Mononuclear cell (primary cell): ENCODE results near the gene DDX19B. TPM values are rescaled to one million over a fixed set of nuclear protein-coding genes. Genes with fewer than 3 reads are reported as not detected.
"Not testable (repeated sequence)": the region's sequence is repeated elsewhere in the genome, so short reads cannot be mapped to it uniquely, and the experiment has no call there.

Experiments
- H3K27me3 ChIP-seq: 2 replicates; pipeline ENCODE4 v1.6.0; 2011; ENCODE audit warnings: low read length, control low read depth; ENCODE audit not compliant: insufficient read depth
- H3K4me1 ChIP-seq: 2 replicates; pipeline ENCODE4 v1.5.1; 2011; ENCODE audit warnings: mild to moderate bottlenecking, low read length, control low read depth; ENCODE audit not compliant: insufficient read depth
- H3K4me3 ChIP-seq: 2 replicates; pipeline ENCODE4 v1.5.1; 2011; ENCODE audit warnings: mild to moderate bottlenecking, low read length, moderate library complexity
- H3K9me3 ChIP-seq: 2 replicates; pipeline ENCODE4 v1.5.1; 2011; ENCODE audit warnings: low read depth, mild to moderate bottlenecking, control low read depth, low read length
- total RNA-seq: library from RNA; depleted of rRNA; stranded (reverse); fragments of >200 nt; gene quantifications from one replicate; pipeline ENCODE4 v1.2.3, GENCODE V29; 2012

Gene DDX19B
- total RNA-seq, 1 donor = 37.4 TPM

DNA sequence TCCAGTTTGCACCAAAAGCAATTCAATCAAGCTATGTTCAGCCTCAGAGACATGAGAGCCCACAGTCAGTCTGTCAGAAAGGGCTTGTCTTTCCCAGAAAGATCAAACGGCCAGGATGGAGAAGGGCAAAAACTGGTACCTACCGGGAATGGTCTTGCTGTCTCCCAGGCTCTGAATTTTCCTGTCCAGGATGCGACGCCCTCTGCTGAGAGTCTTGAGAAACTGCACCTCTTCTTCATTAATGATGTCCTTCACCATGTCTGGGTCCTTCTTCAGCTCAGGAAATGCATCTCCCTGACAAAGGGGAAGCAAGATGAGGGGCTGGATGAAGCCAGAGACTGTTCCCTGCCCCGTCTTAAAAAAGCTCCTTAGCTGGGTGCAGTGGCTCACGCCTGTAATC lies 31.5 kb upstream of the DDX19B start:
- no peaks in the 10 kb centered on the region for H3K9me3 ChIP-seq
- no peak overlapping the region for H3K4me3 ChIP-seq
- no peaks in the 10 kb centered on the region for H3K27me3 ChIP-seq
- H3K4me1 ChIP-seq = no peaks in the 10 kb centered on the region

GRCh38 chr16:70267922-70268321 lies 31.1 kb upstream of the DDX19B start:
- not testable (repeated sequence) for H3K27me3 ChIP-seq, H3K4me3 ChIP-seq, H3K9me3 ChIP-seq, H3K4me1 ChIP-seq

GRCh38 chr16:70269471-70269870 lies 29.5 kb upstream of the DDX19B start:
- Histone ChIP-seq H3K4me1 (no peaks in the 10 kb centered on the region), H3K27me3 (no peaks in the 10 kb centered on the region), H3K9me3 (no peaks in the 10 kb centered on the region), H3K4me3 (no peak overlapping the region)

DNA sequence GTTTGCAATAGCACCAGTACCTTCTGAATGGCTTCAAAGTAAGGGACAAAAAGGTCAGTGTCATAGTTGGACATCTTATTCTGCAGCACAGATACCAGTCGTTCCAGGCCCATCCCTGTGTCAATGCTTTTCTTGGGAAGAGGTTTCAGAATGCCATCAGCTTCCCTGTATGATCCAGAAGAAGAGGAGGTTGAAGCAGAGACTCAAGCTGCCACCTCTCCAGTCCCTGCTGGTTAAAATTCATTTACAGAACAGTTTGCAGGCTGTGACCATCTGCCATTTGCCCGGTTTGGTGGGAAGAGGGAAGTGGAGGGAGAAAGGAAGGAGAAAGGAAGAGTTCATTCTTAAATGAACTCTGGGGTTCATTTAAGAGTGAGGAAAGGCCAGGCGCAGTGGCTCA lies 28.8 kb upstream of the DDX19B start:
- no peaks in the 10 kb centered on the region for H3K27me3 ChIP-seq
- no peaks in the 10 kb centered on the region for H3K9me3 ChIP-seq
- no peak overlapping the region for H3K4me3 ChIP-seq
- H3K4me1 ChIP-seq = no peaks in the 10 kb centered on the region

- no peaks in the 10 kb centered on the region for H3K27me3 ChIP-seq
- no peaks in the 10 kb centered on the region for H3K4me1 ChIP-seq
- H3K9me3 ChIP-seq = no peaks in the 10 kb centered on the region
- no peak overlapping the region for H3K4me3 ChIP-seq
These were observed 27.3 kb upstream of the DDX19B start for GRCh38 chr16:70271696-70272095.

DNA sequence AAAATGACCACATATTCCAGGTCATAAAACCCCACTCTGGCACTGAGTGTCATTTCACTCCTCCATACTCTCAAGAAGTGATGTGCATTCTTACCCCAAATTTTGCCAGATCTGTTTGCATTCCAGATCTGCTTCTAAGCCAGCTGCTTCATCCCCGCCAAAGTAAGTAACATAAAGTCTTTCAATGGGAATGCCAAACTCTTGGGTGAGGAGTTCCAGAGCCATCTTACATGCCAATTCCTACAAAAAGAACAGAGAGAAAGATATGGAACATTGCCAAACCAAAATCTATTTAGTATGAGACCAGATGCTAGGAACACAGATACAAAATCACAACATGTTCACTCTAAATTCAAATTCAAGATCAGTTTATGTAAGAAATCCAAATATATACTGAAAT lies 22.6 kb upstream of the DDX19B start:
- H3K4me3 ChIP-seq = no peak overlapping the region
- H3K9me3 ChIP-seq = no peaks in the 10 kb centered on the region
- no peaks in the 10 kb centered on the region for H3K4me1 ChIP-seq

DNA sequence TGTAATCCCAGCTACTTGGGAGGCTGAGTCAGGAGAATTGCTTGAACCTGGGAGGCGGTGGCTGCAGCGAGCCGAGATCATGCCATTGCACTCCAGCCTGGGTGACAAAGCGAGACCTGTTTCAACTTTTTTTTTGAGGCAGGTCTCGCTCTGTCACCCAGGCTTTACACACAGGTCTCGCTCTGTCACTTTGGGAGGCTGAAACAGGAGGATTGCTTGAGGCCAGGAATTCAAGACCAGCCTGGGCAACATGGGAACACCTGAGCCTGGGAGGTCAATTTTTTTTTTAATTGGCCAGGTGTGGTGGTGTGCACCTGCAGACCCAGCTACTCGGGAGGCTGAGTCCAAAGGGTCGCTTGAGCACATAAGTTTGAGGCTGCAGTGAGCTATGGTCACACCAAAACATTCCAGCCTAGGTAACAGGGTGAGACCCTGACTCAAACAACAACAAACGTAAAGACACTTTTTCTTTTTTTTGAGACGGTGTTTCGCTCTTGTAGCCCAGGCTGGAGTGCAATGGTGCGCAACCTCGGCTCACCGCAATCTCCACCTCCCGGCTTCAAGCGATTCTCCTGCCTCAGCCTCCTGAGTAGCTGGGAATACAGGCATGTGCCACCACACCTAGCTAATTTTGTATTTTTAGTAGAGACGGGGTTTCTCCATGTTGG lies 11.5 kb upstream of the DDX19B start:
- not testable (repeated sequence) for H3K4me3 ChIP-seq, H3K9me3 ChIP-seq, H3K27me3 ChIP-seq
- peaks cover 21% of the 10 kb centered on the region for H3K4me1 ChIP-seq

More for the DNA sequence above, 22.6 kb upstream of the DDX19B start:
- H3K27me3 ChIP-seq = no peaks in the 10 kb centered on the region

- H3K27me3 ChIP-seq = no peaks in the 10 kb centered on the region
- H3K4me1 ChIP-seq = peaks cover 15% of the 10 kb centered on the region
- peak within 1 kb of the TSS; percentile 76 for H3K4me3 ChIP-seq
- no peaks in the 10 kb centered on the region for H3K9me3 ChIP-seq
These were observed 9.5 kb upstream of the DDX19B start, which contains the start of gene AARS1 for GRCh38 chr16:70289229-70290094. Gene AARS1, minus strand, starts transcription at chr16:70289506. Its CDS starts 6,743 bp downstream, at chr16:70282763.

- H3K27me3 ChIP-seq = no peaks in the 10 kb centered on the region
- no peak overlapping the region for H3K4me3 ChIP-seq
- peaks cover 15% of the 10 kb centered on the region for H3K4me1 ChIP-seq
- H3K9me3 ChIP-seq = no peaks in the 10 kb centered on the region
These were observed 8.0 kb upstream of the DDX19B start for GRCh38 chr16:70290949-70291519.

DNA sequence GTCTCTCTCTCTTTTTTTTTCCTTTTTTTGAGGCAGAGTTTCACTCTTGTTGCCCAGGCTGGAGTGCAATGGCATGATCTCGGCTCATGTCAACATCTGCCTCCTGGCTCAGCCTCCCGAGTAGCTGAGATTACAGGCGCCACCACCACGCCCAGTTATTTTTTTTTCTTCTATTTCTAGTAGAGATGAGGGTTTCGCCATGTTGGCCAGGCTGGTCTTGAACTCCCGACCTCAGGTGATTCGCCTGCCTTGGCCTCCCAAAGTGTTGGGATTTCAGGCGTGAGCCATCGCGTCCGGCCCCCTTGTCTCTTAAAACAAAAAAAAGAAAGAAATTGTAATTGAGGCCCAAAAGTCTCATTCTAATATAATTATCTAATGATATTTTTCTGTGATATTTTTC lies 6.8 kb upstream of the DDX19B start:
- peaks cover 15% of the 10 kb centered on the region for H3K4me1 ChIP-seq
- H3K4me3 ChIP-seq, H3K27me3 ChIP-seq, H3K9me3 ChIP-seq: not testable (repeated sequence)

- H3K4me1 ChIP-seq = peaks cover 14% of the 10 kb centered on the region
- H3K27me3 ChIP-seq = no peaks in the 10 kb centered on the region
- no peak overlapping the region for H3K4me3 ChIP-seq
- H3K9me3 ChIP-seq = no peaks in the 10 kb centered on the region
These were observed 4.5 kb upstream of the DDX19B start for GRCh38 chr16:70294385-70295025.

DNA sequence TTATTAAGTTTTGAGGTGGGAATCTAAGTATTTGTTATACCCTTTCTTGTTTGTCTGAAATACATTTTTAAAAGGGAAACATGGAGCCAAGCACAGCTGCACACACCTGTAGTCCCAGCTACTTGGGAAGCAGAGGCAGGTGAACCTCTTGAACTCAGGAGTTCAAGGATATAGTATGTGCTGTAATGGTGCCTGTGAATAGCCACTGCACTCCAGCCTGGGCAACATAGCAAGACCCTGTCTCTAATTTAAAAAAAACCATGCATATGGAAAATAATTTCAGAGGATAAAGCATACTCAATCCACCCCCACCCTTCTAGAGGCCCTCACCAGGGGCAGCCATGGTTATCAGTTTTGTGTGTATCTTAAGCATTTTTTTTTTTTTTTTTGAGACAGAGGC lies 3.4 kb upstream of the DDX19B start:
- Histone ChIP-seq H3K4me1 (peaks cover 19% of the 10 kb centered on the region), H3K4me3 (no peak overlapping the region), H3K9me3 (no peaks in the 10 kb centered on the region), H3K27me3 (no peaks in the 10 kb centered on the region)

- no peaks in the 10 kb centered on the region for H3K9me3 ChIP-seq
- peaks cover 40% of the 10 kb centered on the region for H3K4me1 ChIP-seq
- no peaks in the 10 kb centered on the region for H3K27me3 ChIP-seq
- no peak overlapping the region for H3K4me3 ChIP-seq
These were observed 2.1 kb downstream of the DDX19B start for GRCh38 chr16:70301121-70301520.

DNA sequence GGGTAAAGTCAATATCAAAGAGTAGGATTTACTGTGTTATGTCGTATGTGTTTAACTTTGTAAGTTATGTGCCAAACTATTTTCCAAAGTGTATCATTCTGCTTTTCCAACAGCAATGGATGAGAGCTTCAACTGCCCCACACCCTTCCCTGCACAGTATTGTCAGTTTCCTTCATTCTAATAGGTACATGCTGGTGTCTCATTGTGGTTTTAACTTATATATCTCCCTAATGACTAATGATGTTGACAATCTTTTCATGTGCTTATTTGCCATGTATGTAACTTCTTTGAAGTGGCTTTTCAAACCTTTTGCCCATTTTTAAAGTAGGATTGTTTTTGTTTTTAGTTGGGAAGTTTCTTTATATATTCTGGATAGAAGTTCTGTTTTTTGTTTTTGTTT lies 3.8 kb downstream of the DDX19B start:
- no peak overlapping the region for H3K4me3 ChIP-seq

GRCh38 chr16:70304892-70305448 lies 6.0 kb downstream of the DDX19B start:
- H3K4me1 ChIP-seq = peaks cover 28% of the 10 kb centered on the region
- no peaks in the 10 kb centered on the region for H3K27me3 ChIP-seq
- H3K4me3 ChIP-seq = no peak overlapping the region
- H3K9me3 ChIP-seq = no peaks in the 10 kb centered on the region

More for the DNA sequence above, 3.8 kb downstream of the DDX19B start:
- peaks cover 41% of the 10 kb centered on the region for H3K4me1 ChIP-seq
- no peaks in the 10 kb centered on the region for H3K27me3 ChIP-seq
- no peaks in the 10 kb centered on the region for H3K9me3 ChIP-seq
